ENCODE measurements around the gene UBN1. TPM values are rescaled to one million over a fixed set of nuclear protein-coding genes. Genes with fewer than 3 reads are reported as not detected.
"Not testable (repeated sequence)": the region's sequence is repeated elsewhere in the genome, so short reads cannot be mapped to it uniquely, and the experiment has no call there.

Gene UBN1
- total RNA-seq, 1 donor from 2014 or later: 12.0 TPM

DNA sequence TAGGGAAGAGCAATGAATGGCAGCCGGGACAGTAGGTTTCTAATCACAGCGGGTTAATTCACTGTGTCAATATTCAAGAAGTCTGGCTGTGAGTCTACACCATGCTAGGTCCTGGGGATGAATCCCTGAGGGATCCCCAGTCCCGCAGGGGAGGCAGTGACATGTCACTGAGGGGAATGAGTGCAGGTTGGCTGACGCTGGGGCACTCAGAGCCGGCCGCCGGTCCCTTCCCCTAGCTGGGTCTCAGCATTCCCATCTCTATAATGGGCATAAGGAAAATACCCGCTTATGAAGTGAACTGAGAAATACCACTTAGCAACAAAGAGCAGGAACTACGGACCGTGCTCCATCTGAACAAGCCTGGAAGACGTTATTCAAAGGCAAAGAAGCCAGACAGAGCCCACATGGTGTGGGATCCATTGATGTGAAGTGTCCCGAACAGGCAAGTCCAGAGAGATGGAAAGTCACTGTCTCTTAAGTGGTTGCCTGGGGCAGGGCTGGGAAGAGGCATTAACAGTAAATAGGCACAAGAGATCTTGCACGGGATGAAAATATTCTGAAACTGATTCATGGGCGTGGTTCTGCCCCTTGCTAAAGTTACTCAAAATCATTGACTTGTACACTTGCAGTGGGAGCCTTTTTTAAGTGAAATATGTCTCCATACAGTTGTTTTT is 57.8 kb downstream of the UBN1 start:
- no peak for ATAC-seq

DNA sequence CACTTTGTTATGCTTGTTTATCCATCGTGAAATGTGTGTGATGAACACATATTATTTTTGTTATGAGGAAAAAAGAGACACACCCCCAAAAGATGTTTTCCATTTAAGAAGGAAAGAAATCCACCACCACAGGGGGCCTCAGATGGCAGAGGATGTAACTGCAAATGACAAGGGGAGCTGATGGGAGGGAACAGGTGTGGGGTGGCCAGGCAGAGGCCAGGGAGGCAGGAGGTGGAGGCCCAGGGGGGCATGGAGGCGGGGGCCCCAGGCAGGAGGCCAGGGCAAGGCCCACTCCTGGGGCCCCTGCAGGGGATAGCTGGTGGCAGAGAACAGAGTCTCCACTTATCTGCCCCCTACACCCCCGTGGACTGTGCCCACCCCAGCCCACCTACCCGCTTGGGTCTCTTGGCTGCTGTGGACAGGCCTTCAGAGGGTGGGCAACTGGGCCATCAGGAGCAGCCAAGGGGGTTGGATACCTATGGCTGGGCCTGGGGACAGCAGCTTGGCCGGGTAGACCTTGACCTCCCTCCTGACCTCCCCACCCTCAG is 61.6 kb downstream of the UBN1 start:
- ATAC-seq: peak; percentile 4

GRCh38 chr16:4909825-4910224 is 62.5 kb downstream of the UBN1 start:
- no peak for ATAC-seq

GRCh38 chr16:4910828-4911227 is 63.5 kb downstream of the UBN1 start:
- no peak for ATAC-seq

DNA sequence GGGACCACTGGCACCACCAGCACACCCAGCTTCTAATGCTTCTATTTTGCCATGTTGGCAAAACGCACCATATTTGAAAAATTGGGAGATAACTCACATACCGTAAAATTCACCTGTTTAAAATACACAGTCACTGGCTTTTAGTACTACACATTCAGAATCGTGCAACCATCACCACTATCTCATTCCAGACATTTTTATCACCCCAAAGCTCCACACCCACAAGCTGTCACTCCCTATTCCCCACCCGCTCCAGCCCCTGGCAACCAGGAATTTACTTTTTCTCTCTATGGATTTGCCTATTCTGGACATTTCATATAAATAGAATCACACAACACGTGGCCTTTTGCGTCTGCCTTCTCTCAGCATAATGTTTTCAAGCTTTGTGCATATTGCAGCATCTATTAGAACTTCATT is 64.7 kb downstream of the UBN1 start:
- no peak for ATAC-seq

DNA sequence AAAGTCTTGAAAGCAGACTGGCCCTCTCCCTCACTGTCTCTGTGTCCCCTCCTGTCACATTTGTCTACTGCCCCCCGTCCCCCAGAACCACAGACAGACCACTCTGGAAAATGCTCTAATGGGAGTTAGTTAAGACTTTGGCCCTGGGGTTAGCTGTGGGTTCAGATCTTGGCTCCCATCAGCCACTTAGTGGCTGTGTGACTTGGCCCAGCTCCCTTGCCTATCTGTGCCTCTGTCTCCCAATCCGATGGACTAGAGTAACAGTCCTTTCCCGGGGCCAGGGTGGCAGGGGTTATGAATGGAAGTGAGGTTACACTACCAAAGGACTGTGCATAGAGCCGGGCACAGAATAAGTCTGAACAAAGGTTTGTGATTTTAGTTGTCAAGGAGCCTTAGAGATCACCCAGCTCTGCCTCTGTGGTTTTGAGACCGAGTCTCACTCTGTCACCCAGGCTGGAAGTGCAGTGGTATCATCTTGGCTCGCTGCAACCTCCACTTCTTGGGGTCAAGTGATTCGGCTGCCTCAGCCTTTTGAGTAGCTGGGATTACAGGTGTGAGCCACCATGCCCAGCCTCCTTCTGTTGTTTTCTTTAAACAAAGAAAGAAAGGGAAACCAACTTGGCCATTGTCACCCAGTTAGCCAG is 66.0 kb downstream of the UBN1 start:
- no peak for ATAC-seq

DNA sequence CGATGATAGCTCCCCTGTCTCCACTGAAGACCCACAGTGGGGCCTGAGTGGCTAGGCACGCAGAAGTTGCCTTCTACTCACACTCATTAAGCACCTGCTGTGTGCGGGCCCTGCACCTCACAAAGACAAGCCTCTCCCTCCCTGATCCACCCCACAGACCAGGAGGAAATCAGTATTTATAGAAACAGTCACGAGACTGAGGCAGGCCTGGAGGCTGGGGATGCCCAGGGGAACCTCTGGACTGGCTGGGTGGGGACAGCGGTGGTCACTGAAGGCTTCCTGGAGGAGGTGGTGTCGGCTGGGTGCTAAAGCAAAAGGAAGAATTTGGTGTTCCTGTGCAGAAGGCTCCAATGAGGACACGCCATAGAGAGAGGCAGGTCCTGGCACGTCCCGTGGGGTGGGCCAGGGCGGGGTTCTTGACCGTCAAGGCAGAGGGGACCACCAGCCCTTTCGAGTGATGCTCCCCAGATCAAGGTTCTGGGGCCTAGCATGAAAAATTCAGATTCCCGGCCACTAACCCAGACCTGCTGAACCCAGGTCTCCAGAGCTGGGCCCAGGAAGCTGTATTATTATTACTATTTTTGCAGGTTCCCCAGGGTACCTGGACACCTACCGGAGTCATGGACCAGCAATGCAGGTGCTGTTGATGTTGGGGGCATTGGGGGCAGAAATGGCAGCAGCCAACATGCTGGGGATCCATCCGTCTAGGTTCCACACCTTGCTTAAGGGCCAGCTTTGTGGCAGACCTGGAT is 66.7 kb downstream of the UBN1 start:
- no peak for ATAC-seq

DNA sequence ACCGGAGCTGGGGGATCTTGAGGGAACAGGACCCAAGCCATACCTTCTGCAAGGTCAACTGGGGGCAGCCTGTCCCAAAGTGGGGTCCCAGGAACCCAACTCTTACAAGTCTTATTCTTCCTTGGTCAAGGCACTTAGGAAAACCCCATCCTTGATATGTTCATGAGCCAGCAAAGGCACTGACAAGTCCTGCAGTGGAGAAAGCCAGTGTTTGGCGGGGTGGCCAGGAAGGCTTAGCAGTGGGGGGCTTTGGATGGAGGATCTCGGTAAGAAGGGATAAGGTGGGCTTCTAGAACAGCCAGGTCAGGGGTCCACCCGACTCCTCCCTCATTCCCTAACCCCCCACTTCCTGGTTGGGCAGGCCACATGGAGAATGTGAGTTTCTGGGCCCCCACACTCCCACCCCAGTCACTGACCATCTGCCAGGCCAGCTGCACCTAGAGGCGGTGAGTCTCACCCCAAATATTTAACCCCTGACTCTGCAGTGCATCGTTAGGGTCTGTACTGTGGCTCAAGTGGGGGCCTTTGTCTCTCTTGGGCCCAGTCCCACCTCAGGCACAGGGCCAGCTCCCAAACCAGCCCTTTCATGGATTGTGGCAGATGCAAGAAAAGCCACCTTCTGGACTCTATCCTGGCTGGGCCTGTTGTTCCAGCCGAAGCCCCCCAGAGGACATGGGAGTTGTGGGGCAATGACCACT is 67.4 kb downstream of the UBN1 start:
- ATAC-seq: no peak

DNA sequence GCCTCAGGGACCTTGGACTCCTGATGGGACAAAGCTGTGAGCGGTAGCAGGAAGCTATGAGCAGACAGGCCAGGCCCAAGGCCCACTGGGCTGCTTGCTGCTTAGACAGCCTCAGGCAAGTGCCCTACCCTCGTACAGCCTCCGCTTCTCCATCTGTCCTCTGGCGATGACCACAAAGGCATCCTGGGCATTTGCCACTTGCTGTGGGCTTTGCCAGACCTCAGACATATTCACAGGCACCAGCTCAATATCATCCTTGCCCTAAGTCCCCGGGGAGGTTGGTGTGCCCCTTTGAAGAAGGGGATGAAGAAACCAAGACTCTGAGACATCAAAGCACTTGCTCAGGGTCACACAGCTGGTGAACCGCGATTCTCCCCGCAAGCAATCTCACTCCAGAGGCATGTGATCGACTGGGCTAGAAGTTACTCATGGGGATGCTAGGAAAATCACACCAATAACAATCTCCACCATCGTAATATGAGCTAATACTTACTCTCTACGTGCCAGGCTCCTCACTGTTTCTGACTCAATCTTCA is 68.0 kb downstream of the UBN1 start:
- peak; percentile 2 for ATAC-seq

DNA sequence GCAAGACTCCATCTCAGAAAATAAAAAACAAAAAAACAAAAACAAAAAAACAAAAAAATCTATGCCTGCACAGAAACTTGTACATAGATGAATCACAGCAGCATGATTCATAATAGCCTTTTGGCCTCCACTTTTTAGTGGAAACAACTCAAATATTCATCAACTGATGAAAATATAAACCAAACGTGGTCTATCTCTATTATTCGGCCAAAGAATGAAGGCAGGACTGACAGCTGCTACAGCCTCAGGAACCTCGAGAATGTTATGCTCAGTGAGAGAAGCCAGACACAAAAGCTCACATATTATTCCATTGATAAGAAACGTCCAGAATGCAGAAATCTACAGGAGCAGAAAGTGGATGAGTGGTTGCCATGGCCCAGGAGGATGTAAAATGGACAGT is 69.8 kb downstream of the UBN1 start:
- ATAC-seq: no peak

GRCh38 chr16:4918781-4919251 is 71.5 kb downstream of the UBN1 start:
- ATAC-seq: peak; percentile 76

DNA sequence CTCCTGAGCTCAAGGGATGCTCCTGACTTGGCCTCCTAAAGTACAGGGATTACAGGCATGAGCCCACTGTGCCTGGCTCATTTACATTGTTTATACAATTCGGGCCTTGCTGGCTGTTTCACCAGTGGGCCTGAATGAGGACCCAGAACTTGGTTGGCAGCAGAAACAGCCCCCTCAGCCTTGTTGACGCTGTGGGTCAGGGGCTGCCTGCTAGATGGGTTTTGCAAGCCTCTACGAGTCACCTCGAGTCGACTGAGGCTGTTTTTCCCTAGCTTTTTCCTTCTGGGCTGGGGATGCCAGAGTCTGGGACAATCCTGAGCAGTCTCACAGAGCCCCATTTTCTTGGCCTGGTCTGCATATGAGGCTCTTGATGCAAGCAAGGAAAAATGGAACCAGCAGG is 73.5 kb downstream of the UBN1 start:
- no peak for ATAC-seq

GRCh38 chr16:4922721-4923342 is 75.6 kb downstream of the UBN1 start:
- peak; percentile 61 for ATAC-seq

DNA sequence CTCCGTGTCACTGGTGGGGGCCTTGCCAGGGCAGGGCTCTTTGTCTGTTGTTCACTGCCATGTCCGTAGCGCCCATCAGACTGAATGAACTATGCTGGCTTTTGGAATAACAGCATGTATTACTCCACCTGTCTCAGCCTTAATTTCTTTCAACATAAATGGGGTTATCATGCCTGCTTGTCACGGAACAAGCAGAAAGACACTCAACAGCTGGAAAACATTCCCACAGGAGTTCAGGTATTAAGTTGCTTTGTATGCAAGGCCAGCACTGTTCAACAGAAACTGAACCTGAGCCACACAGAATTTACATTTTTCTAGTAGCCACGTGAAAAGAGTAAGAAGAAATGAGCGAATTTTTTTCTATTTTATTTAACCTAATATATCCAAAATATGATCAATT is 76.6 kb downstream of the UBN1 start:
- no peak for ATAC-seq

- peak; percentile 72 for ATAC-seq
These were observed 77.5 kb downstream of the UBN1 start for GRCh38 chr16:4924593-4925292.

- no peak for ATAC-seq
These were observed 78.0 kb downstream of the UBN1 start for GRCh38 chr16:4925293-4925607.

DNA sequence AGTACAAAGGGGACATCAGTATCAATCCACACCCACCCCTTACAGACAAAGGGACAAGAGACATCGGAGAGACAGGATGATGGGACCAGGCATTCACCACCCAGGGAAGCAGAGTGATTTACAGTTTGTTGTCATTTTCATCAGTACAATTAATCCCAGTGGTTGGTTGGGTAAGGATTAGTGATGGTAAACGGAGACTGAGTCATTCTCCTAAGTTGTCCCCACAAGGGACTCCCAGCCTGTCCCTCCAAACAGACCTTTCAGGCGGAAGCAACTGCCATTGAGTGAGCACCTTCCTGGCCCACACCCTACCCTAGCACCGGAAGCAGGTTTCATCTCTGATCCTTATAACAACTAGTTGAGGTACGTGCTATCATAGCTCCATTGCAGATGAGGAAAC is 78.5 kb downstream of the UBN1 start:
- peak; percentile 73 for ATAC-seq

DNA sequence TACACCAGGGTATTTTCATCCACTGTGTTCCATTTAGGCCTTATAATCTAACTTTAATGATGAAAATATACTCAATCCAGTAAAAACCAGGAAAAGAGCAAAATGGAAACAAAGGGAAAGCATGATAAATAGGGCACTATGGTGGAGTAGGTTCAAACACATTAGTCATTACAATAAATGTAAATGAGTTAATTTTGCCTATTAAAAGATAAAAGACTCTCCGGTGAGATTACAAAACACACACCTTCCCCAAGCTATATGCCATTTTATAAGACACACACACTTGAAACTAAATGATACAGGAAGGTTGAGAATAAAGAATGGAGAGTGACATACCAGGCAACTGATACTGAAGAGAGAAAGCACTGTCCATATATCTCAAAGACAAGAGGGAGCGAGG is 79.6 kb downstream of the UBN1 start:
- no peak for ATAC-seq

DNA sequence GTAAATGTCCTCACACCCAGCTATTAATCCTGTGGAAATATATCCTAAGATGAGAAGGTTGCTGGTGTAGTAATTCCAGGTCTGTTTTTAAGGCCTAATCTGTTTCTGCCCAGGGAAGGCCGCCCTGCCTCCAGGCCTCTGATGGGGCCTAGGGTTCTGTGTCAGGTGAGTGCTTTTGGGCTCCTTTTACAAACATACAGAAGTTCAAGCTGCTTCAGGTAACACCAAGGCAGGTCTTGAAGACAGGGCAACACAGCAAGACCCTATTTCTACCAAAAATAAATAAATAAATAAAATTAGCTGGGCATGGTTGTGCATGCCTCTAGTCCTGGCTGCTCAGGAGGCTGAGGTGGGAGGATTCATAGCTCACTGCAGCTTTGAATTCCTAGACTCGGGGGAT is 80.4 kb downstream of the UBN1 start:
- ATAC-seq: no peak

GRCh38 chr16:4928227-4928626 is 80.9 kb downstream of the UBN1 start:
- ATAC-seq: no peak

DNA sequence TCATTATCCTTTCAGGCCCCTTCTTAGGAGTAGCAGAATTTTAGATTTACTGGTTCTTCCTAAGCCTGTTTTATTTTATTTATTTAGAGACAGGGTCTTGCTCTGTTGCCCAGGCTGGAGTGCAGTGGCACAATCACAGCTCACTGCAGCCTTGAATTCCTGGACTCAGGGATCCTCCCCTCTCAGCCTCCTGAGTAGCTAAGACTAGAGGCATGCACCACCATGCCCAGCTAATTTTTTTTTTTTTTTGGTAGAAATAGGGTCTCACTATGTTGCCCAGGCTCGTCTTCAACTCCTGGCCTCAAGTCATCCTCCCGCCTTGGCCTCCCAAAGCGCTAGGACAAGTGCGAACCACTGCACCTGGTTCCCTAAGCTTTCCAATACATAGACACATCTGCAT is 82.3 kb downstream of the UBN1 start:
- ATAC-seq: not testable (repeated sequence)

GRCh38 chr16:4931381-4931780 is 84.1 kb downstream of the UBN1 start:
- ATAC-seq: peak; percentile 4
